NCI-H774 (cell line): ENCODE data around the gene OAT.
"Not testable (repeated sequence)": the region's sequence is repeated elsewhere in the genome, so short reads cannot be mapped to it uniquely, and the experiment has no call there.

Experiments used
- DNase-seq: peaks from one replicate; lab custom pipeline; 2025; lab: John Stamatoyannopoulos, UW

Gene OAT

DNA sequence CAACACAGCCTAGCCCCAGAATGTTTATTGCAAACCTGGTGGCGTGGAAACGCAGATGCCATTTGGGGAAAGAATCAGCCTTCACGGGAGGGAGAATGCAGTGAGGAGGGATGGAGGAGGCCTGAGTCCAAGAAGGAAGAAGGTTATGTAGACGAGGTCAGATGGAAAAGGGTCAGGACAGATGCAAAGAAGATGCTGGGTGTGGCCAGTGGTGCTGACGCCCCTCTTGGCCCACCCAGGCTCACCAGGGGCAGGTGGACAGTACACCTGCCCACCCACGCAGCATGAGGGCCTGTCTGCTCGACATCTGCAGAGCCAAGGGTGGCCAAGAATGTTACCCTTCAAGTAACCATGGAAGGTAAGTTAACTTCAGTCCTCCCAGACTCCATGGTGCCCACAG, 40.5 kb downstream of the OAT start:
- no peak for DNase-seq

- no peak for DNase-seq
Observed at GRCh38 chr10:124377101-124377500, 41.6 kb downstream of the OAT start.

GRCh38 chr10:124376411-124376810, 42.3 kb downstream of the OAT start:
- DNase-seq: no peak

- DNase-seq: no peak
Observed at GRCh38 chr10:124375691-124376090, 43.0 kb downstream of the OAT start.

DNA sequence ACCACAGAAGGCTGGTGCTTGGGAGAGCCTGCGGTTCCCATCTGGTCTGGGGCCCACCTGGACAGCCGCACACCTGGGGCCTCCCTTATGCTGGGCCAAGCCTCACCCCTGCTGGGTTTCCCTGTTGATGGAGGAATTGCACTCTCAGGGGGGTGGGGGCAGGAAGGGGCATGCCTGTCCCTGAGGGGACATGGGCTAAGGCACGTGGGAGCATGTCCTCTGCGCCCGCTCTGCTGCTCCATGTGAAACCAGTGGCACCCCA, 43.4 kb downstream of the OAT start:
- DNase-seq: no peak

DNA sequence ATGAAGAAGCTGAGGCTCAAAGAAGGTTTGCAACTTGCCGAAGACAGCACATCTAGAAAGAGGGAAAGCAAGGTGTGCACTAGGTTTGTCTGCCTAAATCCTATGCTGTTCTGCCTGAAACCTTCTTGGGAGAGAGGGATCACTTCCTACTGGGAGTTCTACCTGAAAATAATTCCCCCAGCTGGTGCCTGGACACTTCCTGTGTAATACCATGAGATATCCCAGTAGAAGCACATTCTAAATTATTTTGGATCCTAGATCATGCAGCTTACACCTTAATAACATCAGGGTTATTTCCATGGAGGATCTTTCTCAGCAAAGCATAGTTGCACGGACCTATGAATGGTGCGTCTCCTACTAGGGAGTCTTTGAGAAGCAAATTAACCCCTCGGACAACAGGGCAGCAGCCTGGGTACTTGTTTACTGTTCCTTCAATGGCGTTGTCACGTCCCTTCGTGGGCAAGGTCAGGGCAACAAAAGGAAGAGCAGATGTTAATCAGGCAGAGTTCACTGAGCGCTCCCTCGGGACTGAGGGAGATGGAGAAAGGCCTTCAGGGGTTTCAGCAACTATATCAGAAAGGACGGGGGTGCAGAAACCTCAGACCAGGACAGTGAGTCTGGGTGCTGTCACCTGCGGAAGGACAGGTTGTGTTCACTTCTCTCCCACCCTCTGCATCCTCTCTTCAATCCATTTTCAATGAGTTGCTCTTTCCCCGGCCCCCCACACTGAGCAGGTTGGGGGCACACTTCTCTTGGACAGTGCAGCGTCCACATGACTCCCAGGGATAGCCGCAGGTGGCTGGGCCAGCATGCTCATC, 44.0 kb downstream of the OAT start:
- DNase-seq: no peak

DNA sequence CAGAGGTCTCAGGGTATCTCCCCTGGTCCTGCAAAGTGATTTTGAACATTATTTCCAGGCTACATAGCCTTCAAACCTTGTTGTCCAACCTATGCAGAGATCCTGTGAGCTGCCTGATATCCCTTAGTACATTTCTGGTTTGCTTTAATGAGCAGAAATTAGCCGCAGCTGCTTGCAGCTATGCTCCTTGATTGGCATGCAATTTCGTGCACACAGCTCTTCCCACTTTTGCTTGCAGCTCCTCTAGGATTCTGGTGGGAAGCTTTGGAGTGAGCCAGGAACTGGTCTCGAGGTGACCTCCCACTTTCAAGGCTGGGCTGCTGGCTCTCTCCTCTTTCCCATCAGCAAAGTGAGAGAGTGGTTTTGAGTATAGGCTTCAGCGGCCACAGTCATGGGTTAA, 45.8 kb downstream of the OAT start:
- no peak for DNase-seq

DNA sequence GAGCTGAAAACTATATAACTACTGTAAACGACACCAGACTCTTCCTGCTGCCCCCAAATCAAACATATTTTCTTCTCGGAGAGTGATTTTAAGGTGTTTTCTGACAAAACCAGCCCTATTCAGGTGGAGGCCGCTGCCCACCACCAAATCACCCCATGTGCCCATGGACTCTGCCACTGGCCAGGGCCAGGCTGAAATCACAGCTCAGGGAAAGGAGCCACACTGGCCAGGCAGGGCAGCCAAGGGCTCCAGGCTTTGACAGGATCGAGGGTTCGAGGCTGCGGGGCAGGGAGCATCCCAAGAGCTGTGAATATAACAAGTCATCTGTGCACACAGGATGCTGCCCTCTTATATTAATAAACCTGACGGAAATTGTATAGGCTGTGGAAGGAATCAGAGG, 48.3 kb downstream of the OAT start:
- DNase-seq: no peak

GRCh38 chr10:124369986-124370385, 48.7 kb downstream of the OAT start:
- DNase-seq: no peak

DNA sequence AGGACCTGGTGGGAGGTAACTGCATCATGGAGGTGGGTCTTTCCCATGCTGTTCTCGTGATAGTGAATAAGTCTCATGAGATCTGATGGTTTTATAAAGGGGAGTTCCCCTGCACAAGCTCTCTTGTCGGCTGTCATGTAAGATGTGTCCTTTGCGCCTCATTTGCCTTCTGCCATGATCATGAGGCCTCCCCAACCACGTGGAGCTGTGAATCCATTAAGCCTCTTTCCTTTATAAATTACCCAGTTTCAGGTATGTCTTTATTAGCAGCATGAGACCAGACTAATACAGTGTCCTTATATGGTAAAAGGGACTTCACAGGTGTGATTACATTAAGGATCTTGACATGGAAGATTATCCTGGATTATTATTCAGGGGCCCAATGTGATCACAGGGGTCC, 49.2 kb downstream of the OAT start:
- DNase-seq: not testable (repeated sequence)

GRCh38 chr10:124369066-124369465, 49.7 kb downstream of the OAT start:
- DNase-seq: no peak

GRCh38 chr10:124367936-124368335, 50.8 kb downstream of the OAT start:
- no peak for DNase-seq

GRCh38 chr10:124367414-124367813, 51.3 kb downstream of the OAT start:
- no peak for DNase-seq

DNA sequence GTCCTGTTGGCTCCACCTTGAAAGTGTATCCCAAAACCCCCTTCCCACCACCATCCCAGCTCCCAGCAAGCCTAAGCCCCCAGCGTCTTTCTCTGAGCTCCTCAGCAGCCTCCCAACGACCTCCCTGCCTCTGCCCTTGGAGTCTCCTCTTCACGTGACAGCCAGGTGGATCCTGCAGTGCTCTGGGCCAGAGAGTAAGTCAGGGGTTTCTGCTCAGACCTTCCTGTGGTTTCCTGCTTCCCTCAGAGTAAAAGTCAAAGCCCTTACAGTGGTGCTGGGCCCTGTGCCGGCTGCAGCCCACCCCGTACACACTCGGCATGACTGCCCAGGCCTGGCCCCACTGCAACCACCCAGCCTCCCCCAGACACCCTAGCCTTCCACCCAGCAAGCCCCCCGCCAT, 51.9 kb downstream of the OAT start:
- no peak for DNase-seq

DNA sequence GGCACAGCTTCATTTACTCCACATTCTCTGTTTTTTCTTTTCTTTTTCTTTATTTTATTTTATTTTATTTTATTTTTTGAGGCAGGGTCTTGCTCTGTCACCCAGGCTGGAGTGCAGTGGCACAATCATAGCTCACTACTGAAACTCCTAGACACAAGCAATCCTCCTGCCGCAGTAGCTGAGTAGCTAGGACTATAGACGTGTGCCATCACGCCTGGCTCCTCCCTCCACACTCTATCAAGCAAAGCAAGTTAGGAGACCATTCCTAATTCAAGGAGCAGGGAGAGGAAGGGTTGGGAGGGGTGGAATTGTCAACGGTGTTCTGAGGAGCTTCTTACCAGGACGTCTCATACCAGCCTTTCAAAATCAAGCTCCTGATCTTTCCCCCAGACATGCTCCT, 52.4 kb downstream of the OAT start:
- DNase-seq: no peak

- peak; percentile 13 for DNase-seq
Observed at GRCh38 chr10:124364674-124365073, 54.0 kb downstream of the OAT start.

GRCh38 chr10:124362568-124362967, 56.2 kb downstream of the OAT start:
- DNase-seq: no peak

- DNase-seq: no peak
Observed at GRCh38 chr10:124359336-124359832, 59.3 kb downstream of the OAT start.

DNA sequence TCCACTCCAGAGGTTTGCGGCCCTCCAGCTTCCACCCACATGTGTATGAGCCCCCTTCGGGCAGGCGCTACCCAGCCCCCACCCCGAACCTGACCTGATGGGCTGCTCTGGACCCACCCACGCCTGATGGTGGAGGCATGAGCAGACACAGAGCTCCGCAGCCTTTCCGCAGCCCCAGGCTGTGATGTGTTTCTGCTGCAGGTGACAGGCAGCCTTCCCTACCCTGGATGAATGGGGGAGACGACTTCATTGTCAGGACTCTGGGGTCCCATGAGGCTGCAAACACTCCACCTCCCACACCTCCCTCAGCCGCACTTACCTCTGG, 61.2 kb downstream of the OAT start:
- DNase-seq: no peak

DNA sequence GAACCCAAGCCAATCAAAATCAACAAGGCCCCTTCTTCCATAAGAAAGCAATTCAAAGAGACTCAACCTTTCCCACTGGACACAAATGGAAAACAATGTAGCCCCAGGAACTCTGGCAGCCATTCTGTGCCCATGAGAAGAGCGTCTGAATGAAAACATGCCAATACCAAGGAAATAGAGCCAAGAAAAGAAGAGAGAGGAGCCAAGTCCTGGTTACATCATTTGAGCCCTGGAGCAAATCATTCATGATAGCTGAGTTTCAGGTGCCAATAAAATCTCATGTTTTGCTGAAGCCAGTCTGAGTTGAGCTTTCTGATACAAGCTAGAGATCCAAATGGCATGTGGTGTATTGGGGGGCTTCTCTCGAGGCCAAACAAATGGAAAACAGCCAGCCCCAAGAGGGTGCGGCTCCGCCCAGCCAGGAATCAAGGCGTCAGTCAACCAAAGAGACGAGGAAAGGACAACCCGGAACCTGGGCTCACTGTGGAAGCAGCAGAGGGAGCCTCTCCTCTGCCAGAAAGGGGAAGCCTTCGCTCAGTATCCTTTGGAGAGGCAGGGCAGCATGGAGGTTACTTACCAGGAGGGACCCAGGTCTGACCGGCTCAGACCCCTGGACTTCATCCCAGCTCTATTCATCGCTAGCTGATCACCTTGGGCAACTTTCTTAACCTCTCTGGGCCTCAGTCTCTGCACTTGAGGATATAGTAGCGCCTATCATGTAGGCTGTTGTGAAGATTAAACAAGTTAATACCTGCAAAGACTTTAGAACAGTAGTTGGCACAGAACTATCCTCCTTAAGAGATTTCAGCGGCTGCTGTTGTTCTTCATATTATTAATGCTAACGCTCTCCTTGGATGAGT, 61.8 kb downstream of the OAT start:
- DNase-seq: no peak

- peak; percentile 15 for DNase-seq
Observed at GRCh38 chr10:124354411-124355382, 64.0 kb downstream of the OAT start.

DNA sequence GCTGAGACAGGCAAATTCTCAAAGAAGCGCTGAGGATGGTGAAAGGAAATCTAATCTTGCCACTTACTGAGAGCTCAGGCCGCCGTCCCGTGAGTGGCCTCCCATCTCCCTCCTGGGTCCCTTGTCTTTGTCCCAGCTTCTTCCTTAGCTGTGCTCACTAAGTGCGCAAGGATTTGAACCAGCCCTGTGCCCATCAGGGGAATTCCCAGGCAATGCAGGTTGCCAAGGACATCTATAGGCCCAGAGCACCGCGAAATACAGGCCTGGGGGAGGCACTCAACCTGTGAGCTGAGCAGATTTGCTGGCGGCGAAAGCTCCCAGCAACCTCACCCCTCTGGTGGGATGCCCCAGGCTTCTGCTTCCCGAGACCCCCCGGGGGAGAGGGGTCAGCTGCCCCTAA, 64.8 kb downstream of the OAT start:
- no peak for DNase-seq
